Transverse colon (tissue), 4 donors: ENCODE measurements around the gene SLC6A8. TPM values are rescaled to one million over a fixed set of nuclear protein-coding genes. Genes with fewer than 3 reads are reported as not detected.
A peak's percentile ranks its signal among the peaks of the same experiment; 100 is the strongest.

Source experiments
- DNase-seq: peaks from one replicate; pipeline ENCODE4 v3.0.0-alpha.2; 2019
- H3K27ac ChIP-seq, 4 donors: fragments of 200-600 bp; sonication (generic); 2 replicates each; pipeline ENCODE4 v1.5.1; 2016 to 2018; ENCODE audit warnings: inconsistent platforms in 4 of 4
- H3K27me3 ChIP-seq: fragments of 200-600 bp; sonication (generic); 2 replicates; pipeline ENCODE4 v1.5.1; 2017; ENCODE audit warnings: inconsistent platforms
- H3K36me3 ChIP-seq, 4 donors: fragments of 200-600 bp; sonication (generic); 2 replicates each; pipeline ENCODE4 v1.5.1; 2017 to 2019; ENCODE audit warnings: inconsistent platforms in 4 of 4
- H3K4me1 ChIP-seq, 4 donors: fragments of 200-600 bp; sonication (generic); 2 replicates each; pipeline ENCODE4 v1.5.1; 2017 to 2020; ENCODE audit warnings: inconsistent platforms in 4 of 4
- H3K4me3 ChIP-seq, 4 donors: fragments of 200-600 bp; sonication (generic); 1 replicate in 1 of 4; 2 replicates in 3 of 4; pipeline versions ENCODE4 v1.5.1 to v1.6.1; 2017 to 2019; ENCODE audit warnings: inconsistent platforms in 4 of 4
- H3K9me3 ChIP-seq, 2 donors: fragments of 200-600 bp; sonication (generic); 2 replicates each; pipeline ENCODE4 v1.5.1; 2017 to 2019; ENCODE audit warnings: inconsistent platforms in 2 of 2
- CTCF ChIP-seq, 5 experiments: fragments of 200-600 bp in 3 of 5; fragments of 450-650 bp in 2 of 5; sonication (generic) in 3 of 5; IDR thresholded peaks; 1 replicate in 2 of 5; 2 replicates in 3 of 5; pipeline ENCODE4 v1.5.1; 2016 to 2017; ENCODE audit warnings: antibody characterized with exemption in 5 of 5, inconsistent platforms in 3 of 5, mild to moderate bottlenecking in 2 of 5, moderate library complexity in 1 of 5
- EP300 ChIP-seq: sonication (generic); formaldehyde crosslinking; IDR thresholded peaks from one replicate; pipeline ENCODE4 v1.6.1; 2017; ENCODE audit warnings: antibody characterized with exemption, low read depth
- POLR2A ChIP-seq: fragments of 450-650 bp; IDR thresholded peaks from one replicate; pipeline ENCODE4 v1.6.1; 2016; ENCODE audit warnings: antibody characterized with exemption, mild to moderate bottlenecking, moderate library complexity
- POLR2AphosphoS5 ChIP-seq, 3 donors: sonication (generic); formaldehyde crosslinking; IDR thresholded peaks; one replicate each; pipeline ENCODE4 v1.6.1; 2016; ENCODE audit warnings: antibody characterized with exemption in 3 of 3
- WGBS, 2 donors: methylation state at CpG; one replicate each; pipeline ENCODE4 v1.1.5; 2018; ENCODE audit warnings: low coverage in 1 of 2; 5-methylcytosine and 5-hydroxymethylcytosine counted together
- in situ Hi-C, 4 donors: fragments of 200-750 bp; cut with MboI; loops; one replicate each; pipeline versions ENCODE4 v1.15.0 to v1.15.1; 2017; ENCODE audit warnings: low sequenced_read_pairs in 3 of 4, low pct_ligation_motif_present in 1 of 4, low pct_unique_long_range_greater_than_20kb in 1 of 4
- intact Hi-C: fragments of 100-400 bp; cut with DNase I; formaldehyde crosslinking; loops from one replicate; pipeline ENCODE4 v1.15.1; 2023; ENCODE audit warnings: low total_unique reads
- total RNA-seq, 4 donors: library from RNA; depleted of rRNA; stranded (reverse); fragments of >200 nt; gene quantifications; one replicate each; pipeline ENCODE4 v1.1.0, GENCODE V29; 2016

The SLC6A8 gene
- total RNA-seq = 100 to 1,000 TPM in 3 of 4 donors, 10 to 100 TPM in 1; 61.1 to 332 (median 197) TPM

GRCh38 chrX:153687121-153688039, at the start of gene SLC6A8:
TSS of gene SLC6A8 (plus strand) at chrX:153687926. CDS start at chrX:153688575, 649 bp downstream.
- Histone ChIP-seq H3K27ac (peak within 1 kb of the TSS; percentile 67 to 83 (median 80)), H3K4me1 (peaks cover 0 to 17% (median 10%) of the 10 kb centered on the region in 4 donors), H3K4me3 (peak within 1 kb of the TSS; percentile 32 to 57 (median 44)), H3K27me3 (no peaks in the 10 kb centered on the region), H3K9me3 (no peaks in the 10 kb centered on the region), H3K36me3 (no peaks in the 10 kb centered on the region)
- DNase-seq = peak; percentile 71
- peak; percentile 48 to 82 (median 57) for TF ChIP-seq POLR2AphosphoS5 (IDR thresholded peaks at IDR 0.05)
- TF ChIP-seq EP300 = no peak
- TF ChIP-seq CTCF (IDR thresholded peaks at IDR 0.05) = peak in 4 of 5 experiments; percentile 16 to 41 (median 25)
- TF ChIP-seq POLR2A = peak; percentile 55
- WGBS, 2 donors = 48% methylated on average over 56 of the region's 66 CpGs; no CpG with 5 or more reads in 1 of the 2 donors
- intact Hi-C loops = no loop called here
- in situ Hi-C loops = no loop called here

GRCh38 chrX:153638041-153638371, 49.7 kb upstream of the SLC6A8 start:
- intact Hi-C loops = no loop called here
- WGBS, 2 donors = no CpG with 5 or more reads among the region's 6 CpGs

GRCh38 chrX:153638436-153639176, 49.1 kb upstream of the SLC6A8 start:
- no peaks in the 10 kb centered on the region for H3K9me3 ChIP-seq
- 72% methylated on average over 16 of the region's 20 CpGs; no CpG with 5 or more reads in 1 of the 2 donors for WGBS, 2 donors
- DNase-seq = no peak
- TF ChIP-seq POLR2AphosphoS5 (IDR thresholded peaks at IDR 0.05) (no peak), POLR2A (no peak), EP300 (no peak), CTCF (IDR thresholded peaks at IDR 0.05) (no peak)
- H3K27me3 ChIP-seq = peaks cover 31% of the 10 kb centered on the region
- H3K4me1 ChIP-seq = peaks cover 0 to 12% (median 4%) of the 10 kb centered on the region in 4 donors
- intact Hi-C loops (no loop called here), in situ Hi-C loops (no loop called here)
- H3K27ac ChIP-seq = no peak overlapping the region
- no peaks in the 10 kb centered on the region for H3K36me3 ChIP-seq
- H3K4me3 ChIP-seq = no peak overlapping the region

More at GRCh38 chrX:153638041-153638371, 49.7 kb upstream of the SLC6A8 start:
- Histone ChIP-seq H3K9me3 (no peaks in the 10 kb centered on the region), H3K4me1 (peaks cover 0 to 7% (median 2%) of the 10 kb centered on the region in 4 donors), H3K4me3 (no peak overlapping the region), H3K36me3 (no peaks in the 10 kb centered on the region), H3K27ac (no peak overlapping the region), H3K27me3 (peaks cover 25% of the 10 kb centered on the region)
- DNase-seq = no peak
- in situ Hi-C loops = no loop called here
- TF ChIP-seq POLR2A = no peak
- TF ChIP-seq EP300 = no peak
- TF ChIP-seq CTCF (IDR thresholded peaks at IDR 0.05) = no peak
- no peak for TF ChIP-seq POLR2AphosphoS5 (IDR thresholded peaks at IDR 0.05)
